Measurements from ENCODE around the gene IL4. TPM values are rescaled to one million over a fixed set of nuclear protein-coding genes. Genes with fewer than 3 reads are reported as not detected.

Gene IL4
- total RNA-seq, 1 donor from 2014 or later, result not detected

DNA sequence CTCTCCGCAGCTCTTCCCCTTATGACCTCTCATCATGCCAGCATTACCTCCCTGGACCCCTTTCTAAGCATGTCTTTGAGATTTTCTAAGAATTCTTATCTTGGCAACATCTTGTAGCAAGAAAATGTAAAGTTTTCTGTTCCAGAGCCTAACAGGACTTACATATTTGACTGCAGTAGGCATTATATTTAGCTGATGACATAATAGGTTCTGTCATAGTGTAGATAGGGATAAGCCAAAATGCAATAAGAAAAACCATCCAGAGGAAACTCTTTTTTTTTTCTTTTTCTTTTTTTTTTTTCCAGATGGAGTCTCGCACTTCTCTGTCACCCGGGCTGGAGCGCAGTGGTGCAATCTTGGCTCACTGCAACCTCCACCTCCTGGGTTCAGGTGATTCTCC, 36.5 kb upstream of the IL4 start:
- Histone ChIP-seq H3K9me3 (no peaks in the 10 kb centered on the region), H3K27me3 (no peaks in the 10 kb centered on the region), H3K27ac (no peak overlapping the region), H3K4me3 (no peak overlapping the region), H3K4me1 (no peaks in the 10 kb centered on the region), H3K36me3 (peaks cover 69% of the 10 kb centered on the region)
- intact Hi-C loops (cut with DNase I), result no loop called here
- DNase-seq (no peak), ATAC-seq (no peak)
- TF ChIP-seq, protein P1, sequence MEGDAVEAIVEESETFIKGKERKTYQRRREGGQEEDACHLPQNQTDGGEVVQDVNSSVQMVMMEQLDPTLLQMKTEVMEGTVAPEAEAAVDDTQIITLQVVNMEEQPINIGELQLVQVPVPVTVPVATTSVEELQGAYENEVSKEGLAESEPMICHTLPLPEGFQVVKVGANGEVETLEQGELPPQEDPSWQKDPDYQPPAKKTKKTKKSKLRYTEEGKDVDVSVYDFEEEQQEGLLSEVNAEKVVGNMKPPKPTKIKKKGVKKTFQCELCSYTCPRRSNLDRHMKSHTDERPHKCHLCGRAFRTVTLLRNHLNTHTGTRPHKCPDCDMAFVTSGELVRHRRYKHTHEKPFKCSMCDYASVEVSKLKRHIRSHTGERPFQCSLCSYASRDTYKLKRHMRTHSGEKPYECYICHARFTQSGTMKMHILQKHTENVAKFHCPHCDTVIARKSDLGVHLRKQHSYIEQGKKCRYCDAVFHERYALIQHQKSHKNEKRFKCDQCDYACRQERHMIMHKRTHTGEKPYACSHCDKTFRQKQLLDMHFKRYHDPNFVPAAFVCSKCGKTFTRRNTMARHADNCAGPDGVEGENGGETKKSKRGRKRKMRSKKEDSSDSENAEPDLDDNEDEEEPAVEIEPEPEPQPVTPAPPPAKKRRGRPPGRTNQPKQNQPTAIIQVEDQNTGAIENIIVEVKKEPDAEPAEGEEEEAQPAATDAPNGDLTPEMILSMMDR (IDR thresholded peaks at IDR 0.05), result no peak

GRCh38 chr5:132639706-132640130, 34.1 kb upstream of the IL4 start:
- Histone ChIP-seq H3K4me1 (no peaks in the 10 kb centered on the region), H3K4me3 (no peak overlapping the region), H3K36me3 (peaks cover 80% of the 10 kb centered on the region), H3K27me3 (no peaks in the 10 kb centered on the region), H3K27ac (no peak overlapping the region), H3K9me3 (no peaks in the 10 kb centered on the region)
- TF ChIP-seq, protein P1 (IDR thresholded peaks at IDR 0.05), result no peak
- intact Hi-C loops (cut with DNase I), result no loop called here
- no peak for DNase-seq
- ATAC-seq, result no peak

- Histone ChIP-seq H3K27me3 (no peaks in the 10 kb centered on the region), H3K27ac (no peak overlapping the region), H3K36me3 (peaks cover 75% of the 10 kb centered on the region), H3K4me3 (no peak overlapping the region), H3K9me3 (no peaks in the 10 kb centered on the region), H3K4me1 (no peaks in the 10 kb centered on the region)
- TF ChIP-seq, protein P1 (IDR thresholded peaks at IDR 0.05), result no peak
- DNase-seq (no peak), ATAC-seq (no peak)
- intact Hi-C loops (cut with DNase I), result no loop called here
Observed at GRCh38 chr5:132640613-132641012, 33.2 kb upstream of the IL4 start.

DNA sequence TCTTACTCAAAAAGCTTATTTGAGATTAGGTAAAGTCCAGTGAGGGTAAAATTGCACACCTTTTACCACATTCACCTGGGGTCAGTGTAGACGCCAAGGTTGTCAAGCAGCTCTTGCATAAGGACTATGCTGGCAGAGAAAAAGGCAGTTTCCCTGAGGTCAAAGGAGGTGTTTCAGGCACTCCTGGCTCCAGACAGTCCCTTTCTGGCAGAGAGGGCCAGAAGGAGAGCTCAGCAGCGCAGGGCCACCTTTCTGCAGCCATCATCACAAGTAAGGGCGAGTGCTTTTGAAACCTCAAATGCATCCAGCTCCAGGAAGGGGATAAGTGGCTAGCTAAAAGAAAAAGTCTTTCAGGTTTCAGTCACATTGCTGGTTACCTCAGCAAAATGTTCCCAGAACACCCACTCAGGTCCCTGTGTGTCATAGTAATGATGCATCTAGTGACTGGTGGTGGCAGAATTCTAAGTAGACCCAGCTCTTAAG, 32.5 kb upstream of the IL4 start:
- H3K27ac ChIP-seq, result no peak overlapping the region
- DNase-seq, result no peak
- peaks cover 69% of the 10 kb centered on the region for H3K36me3 ChIP-seq
- no peak overlapping the region for H3K4me3 ChIP-seq
- TF ChIP-seq, protein P1 (IDR thresholded peaks at IDR 0.05), result no peak
- intact Hi-C loops (cut with DNase I), result no loop called here
- no peaks in the 10 kb centered on the region for H3K4me1 ChIP-seq
- H3K27me3 ChIP-seq, result no peaks in the 10 kb centered on the region
- H3K9me3 ChIP-seq, result no peaks in the 10 kb centered on the region
- no peak for ATAC-seq

DNA sequence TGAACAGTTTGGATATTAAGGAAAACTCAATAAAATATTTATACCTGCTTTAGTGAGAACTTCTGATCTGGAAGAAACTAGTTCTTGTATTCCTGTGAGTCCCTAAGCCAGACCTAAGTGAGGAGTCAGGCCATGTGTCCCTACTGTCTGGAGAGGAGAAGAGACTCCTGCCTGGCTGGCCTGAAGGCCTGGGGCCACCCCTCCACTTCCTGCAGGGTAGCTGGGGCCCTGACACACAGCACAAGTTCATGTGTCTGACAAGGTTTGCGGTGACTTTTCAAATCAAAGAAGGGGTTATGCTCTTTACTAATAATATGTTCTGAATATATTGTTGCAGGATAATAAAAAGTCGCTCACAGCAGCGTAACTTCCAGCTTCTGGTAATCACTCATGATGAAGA, 31.9 kb upstream of the IL4 start:
- no peak for ATAC-seq
- Histone ChIP-seq H3K4me3 (no peak overlapping the region), H3K9me3 (no peaks in the 10 kb centered on the region), H3K27me3 (no peaks in the 10 kb centered on the region), H3K36me3 (peaks cover 64% of the 10 kb centered on the region), H3K4me1 (no peaks in the 10 kb centered on the region), H3K27ac (no peak overlapping the region)
- TF ChIP-seq, protein P1 (IDR thresholded peaks at IDR 0.05), result no peak
- no peak for DNase-seq
- intact Hi-C loops (cut with DNase I), result no loop called here

DNA sequence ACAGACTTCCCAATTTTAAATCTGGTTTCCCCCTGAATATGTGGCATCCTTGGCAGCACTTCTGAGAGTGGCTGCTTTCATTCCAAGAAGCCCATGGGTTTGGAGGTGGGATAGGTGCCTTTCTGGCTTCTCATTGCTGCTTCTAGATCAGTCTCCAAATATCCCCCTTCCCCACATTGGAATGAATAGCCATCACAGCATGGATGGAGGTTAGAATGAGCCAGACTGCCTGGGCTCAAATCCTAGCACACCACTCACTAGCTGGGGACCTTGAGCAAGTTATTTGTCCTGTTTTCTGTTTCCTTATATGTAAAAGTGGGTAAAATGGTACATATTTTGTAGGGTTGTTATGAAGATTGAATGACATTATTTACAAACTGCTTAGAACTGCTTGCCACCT, 29.6 kb upstream of the IL4 start:
- intact Hi-C loops (cut with DNase I), result no loop called here
- ATAC-seq, result no peak
- TF ChIP-seq, protein P1 (IDR thresholded peaks at IDR 0.05), result no peak

More for the DNA sequence above, 29.6 kb upstream of the IL4 start:
- H3K27ac ChIP-seq, result no peak overlapping the region
- H3K4me3 ChIP-seq, result no peak overlapping the region
- H3K4me1 ChIP-seq, result no peaks in the 10 kb centered on the region
- H3K9me3 ChIP-seq, result no peaks in the 10 kb centered on the region
- peaks cover 41% of the 10 kb centered on the region for H3K36me3 ChIP-seq
- no peaks in the 10 kb centered on the region for H3K27me3 ChIP-seq
- DNase-seq, result no peak
